NCI-H187 treated with DMSO at 0.1 percent for 48 hours (cell line): Measurements from ENCODE around the gene KLF14.
"Not testable (repeated sequence)": the region's sequence is repeated elsewhere in the genome, so short reads cannot be mapped to it uniquely, and the experiment has no call there.

ENCODE experiments used
- DNase-seq: peaks from one replicate; lab custom pipeline; 2025; lab: John Stamatoyannopoulos, UW

KLF14 gene

DNA sequence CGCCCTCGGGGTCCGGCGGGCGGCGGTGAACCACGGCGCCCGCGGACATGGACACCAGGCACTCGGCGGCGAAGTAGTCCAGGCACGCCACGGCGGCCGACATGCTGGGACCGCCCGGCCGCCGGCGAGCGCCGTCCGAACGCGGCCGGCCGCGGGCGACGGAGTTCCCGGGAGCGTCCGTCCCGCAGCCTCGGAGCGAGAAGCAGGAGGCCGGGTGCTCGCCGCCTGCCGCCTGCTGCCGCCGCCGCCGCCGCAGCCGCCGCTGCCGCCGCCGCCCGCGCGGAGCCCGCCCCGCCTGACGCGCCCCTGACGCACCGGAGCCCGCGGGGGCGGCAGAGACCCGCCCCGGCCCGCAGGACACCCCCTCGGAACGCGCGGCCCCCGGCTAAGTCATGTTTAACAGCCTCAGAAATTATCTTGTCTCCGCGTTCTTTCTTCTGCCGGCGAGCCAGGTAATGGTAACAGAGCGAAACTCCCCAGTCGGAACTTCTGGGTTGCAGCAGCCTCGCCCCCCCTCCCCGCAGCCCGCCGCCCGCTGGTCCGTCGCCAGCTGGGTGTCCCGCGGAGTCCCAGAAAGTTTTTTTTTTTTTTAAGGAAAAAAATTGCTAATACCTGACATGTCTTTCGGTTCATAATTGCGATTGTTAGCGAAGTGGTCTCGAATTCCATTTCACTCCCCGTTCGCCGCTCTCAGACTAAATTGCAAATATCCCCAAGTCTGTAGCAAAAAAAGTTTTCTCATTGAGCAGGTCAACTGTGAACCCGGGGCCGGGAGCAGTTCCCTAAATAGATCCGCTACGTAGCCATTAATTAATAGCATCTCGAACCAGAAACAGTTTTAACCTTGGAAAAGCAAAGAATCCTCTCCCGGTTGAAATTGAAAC, at the start of gene KLF14:
TSS of gene KLF14 (minus strand) at position 277 of the 884 bp plus-strand sequence. CDS start at position 103, 174 bp downstream.
- DNase-seq, result no peak

GRCh38 chr7:130781346-130781745, 47.3 kb upstream of the KLF14 start:
- DNase-seq, result no peak

GRCh38 chr7:130777426-130777825, 43.4 kb upstream of the KLF14 start:
- no peak for DNase-seq

DNA sequence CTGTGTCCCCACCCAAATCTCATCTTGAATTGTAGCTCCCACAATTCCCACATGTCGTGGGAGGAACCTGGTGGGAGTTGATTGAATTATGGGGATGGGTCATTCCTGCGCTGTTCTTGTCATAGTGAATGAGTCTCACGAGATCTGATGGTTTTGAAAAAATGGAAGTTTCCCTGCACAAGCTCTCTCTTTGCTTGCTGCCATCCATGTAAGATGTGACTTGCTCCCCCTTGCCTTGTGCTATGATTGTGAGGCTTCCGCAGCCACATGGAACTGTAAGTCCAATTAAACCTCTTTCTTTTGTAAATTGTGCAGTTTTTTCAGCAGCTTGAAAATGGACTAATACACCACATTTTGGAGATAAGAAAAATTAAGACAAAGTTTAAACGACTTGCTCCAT, 38.4 kb upstream of the KLF14 start:
- DNase-seq, result not testable (repeated sequence)

DNA sequence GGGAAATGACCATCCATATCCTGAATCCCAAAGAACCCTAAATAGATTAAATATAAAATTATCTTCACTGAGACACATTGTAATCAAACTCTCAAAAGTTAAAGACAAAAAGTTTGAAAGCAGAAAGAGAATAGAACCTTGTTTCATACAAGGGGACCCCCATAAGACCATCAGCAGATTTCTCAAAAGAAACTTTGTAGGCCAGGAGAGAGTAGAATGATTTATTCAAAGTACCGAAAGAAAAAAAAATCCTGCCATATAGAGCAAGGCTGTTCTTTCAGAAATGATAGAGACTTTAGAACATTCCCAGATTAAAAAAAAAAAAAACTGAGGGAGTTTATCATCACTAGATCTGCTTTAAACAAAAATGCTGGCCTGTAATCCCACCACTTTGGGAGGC, 34.8 kb upstream of the KLF14 start:
- DNase-seq, result no peak

GRCh38 chr7:130764569-130764968, 30.6 kb upstream of the KLF14 start:
- DNase-seq, result not testable (repeated sequence)

DNA sequence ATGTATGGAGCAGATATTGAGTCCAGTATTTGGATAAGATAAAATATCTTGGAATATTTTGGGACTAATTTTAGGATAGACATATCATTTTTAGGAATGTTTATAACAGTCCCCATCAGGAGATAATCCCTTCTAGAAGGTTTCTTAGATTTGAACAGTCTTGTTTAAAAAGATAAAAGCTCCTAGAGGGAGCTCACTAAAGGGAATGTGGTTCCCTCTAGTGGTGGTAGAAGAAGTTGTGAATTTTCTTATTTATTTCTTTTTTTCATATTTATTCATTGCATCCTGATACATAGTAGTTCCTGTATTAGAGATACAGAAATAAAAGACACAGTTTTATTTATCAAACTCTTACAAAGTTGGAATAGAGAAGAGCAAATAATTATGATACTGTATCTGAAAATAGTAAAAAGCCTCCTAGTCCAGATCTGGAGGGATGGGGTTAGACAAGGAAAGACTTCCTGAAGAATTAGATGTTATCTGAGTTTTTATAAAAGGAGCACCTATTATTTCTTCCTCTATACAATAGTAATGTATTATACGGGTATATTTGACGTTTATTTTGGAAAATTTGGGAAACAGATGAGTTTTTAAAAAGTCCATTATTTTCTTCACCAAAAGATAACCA, 24.5 kb upstream of the KLF14 start:
- no peak for DNase-seq

DNA sequence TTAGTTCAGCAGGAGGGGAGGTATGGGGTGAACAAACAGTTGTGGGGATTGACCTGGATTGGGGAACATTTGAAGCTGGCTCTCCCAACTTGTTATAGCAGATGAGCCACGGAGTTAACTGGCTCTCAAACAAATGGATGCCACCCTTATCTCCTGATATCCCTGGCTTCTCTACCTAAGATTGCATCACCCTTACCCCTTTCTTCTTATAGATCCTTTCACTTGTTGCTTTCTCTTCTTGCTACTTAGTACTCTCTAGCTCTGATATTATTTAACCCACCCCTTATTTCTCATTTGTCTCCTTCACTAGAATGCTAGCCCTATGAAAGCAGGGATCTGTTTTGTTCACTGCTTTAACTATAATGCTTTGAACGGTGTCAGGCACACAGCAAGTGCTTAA, 22.3 kb upstream of the KLF14 start:
- DNase-seq, result no peak

- no peak for DNase-seq
Measured at GRCh38 chr7:130752424-130752823, 18.4 kb upstream of the KLF14 start.

GRCh38 chr7:130750755-130751154, 16.7 kb upstream of the KLF14 start:
- DNase-seq, result no peak

GRCh38 chr7:130748531-130749389, 14.8 kb upstream of the KLF14 start:
- DNase-seq, result no peak

DNA sequence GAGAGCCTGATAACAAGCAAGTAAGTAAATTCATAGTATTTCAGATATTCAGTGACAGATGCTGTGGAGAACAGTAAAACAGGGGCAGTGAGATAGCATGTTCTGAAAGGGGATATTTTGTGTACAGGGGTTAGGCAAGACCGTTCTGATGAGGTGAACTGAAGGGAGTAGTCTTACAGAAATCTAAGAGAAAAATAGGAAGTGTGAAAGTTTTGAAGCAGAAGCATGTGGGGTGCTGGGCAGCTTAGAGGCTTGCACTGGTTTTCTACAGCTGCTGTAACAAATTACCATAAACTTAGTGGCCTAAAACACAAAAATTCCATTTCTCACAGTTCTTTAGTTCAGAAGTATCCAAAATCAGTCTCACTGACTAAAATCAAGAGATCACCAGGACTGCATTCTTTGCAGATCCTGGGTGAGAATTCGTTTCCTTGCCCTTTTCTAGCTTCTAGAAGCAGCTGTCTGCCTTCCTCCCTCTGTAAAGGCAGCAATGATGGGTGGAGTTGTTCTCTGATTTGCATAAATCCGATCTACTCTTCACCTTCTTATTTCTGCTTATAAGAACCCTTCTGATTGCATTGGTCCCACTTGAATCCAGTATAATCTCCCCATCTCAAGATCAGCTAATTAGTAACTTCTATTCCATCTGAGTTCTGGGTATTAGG, 7.5 kb upstream of the KLF14 start:
- no peak for DNase-seq

DNA sequence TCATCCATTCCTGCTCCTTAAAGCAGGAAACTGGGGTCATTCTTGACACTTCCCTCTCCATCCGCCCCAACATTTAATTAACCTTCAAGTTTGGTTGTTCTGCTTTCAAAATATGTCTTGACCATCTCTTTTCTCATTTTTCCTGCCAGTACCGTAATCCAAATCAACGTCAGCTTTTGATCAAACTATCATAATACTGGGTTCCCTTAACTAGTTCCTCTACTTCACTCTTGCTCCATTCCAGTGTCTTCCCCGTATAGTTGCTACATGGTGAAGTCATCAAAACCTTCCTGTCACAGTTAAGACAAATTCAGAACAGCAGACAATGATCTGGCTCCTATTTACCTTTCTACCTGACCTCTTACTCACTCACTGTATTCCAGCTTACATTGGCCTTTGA, 6.6 kb upstream of the KLF14 start:
- DNase-seq, result no peak

- DNase-seq, result no peak
Measured at GRCh38 chr7:130736298-130736900, 2.4 kb upstream of the KLF14 start.

GRCh38 chr7:130734815-130735716, 1.1 kb upstream of the KLF14 start:
- DNase-seq, result no peak

GRCh38 chr7:130732980-130733930, 752 bp downstream of the KLF14 start:
- DNase-seq, result no peak

DNA sequence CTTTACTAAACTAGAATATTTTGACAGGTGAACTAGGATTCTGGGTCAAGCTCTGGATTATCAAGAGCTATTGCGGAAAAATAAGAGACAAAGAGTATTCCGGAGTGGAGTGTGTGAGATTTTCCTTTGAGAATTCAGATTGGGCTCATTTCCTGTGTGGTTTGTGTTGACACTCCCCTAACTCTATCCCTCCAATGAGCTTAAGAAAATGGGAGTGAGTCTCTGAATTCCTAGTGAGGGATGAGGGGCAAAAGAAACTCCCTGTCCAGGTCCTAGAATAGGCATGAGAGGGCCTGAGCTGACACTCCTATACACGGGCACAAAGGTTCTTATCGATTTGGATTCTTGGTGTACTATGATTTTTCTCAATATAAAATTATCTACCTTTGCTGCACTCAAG, 10.2 kb downstream of the KLF14 start:
- DNase-seq, result no peak

- DNase-seq, result peak; percentile 22
Measured at GRCh38 chr7:130721486-130722277, 12.3 kb downstream of the KLF14 start.
